GF-D8 (cell line): ENCODE results near the gene CKS1B.

Experiments
- DNase-seq: peaks from one replicate; lab custom pipeline; 2025; lab: John Stamatoyannopoulos, UW

The CKS1B gene

GRCh38 chr1:154945962-154946850 lies 28.3 kb upstream of the CKS1B start:
- DNase-seq = no peak

- no peak for DNase-seq
These were observed 26.4 kb upstream of the CKS1B start for GRCh38 chr1:154948079-154948478.

- DNase-seq = no peak
These were observed 22.4 kb upstream of the CKS1B start for GRCh38 chr1:154951901-154952657.

DNA sequence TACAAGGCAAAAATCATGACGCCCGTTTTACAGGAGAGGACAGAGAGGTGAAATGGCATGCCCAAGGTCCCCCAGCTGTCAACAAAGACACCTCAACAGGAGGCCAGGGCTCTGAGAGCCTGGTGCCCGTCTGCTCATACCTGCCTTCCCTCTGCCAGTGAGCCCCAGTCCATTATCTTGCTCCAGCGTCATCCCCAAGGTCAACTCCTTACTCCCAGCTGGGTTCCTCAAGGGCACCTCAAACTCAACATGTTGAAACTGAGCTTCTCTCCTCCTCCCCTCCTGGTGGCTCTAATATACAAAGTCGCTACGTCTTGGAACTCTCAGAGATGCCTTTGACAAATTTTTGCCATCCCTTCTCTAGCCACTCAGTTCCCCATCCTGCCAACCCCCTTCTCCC lies 21.8 kb upstream of the CKS1B start:
- no peak for DNase-seq

- DNase-seq = no peak
These were observed 20.9 kb upstream of the CKS1B start for GRCh38 chr1:154953611-154954038.

DNA sequence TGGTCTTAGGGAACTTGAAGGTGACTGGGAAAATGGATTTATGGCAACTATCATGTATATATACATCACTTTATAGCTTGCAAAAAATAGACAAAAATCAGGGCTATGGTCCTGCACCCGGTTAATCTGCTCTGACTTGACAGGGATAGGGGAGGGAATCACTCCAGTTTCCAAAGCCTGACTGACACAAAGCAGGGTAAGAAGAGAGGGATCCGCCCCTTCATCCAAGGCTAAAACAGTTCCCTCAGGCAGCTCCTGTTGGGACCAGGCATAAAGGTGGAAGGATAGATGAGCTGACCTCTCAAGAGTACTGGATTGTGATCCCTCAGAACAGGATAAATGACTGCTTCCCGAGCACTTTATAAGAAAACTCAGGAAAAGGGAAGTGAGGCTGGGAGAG lies 19.9 kb upstream of the CKS1B start:
- no peak for DNase-seq

GRCh38 chr1:154955039-154955717 lies 19.3 kb upstream of the CKS1B start:
- DNase-seq = peak; percentile 39

DNA sequence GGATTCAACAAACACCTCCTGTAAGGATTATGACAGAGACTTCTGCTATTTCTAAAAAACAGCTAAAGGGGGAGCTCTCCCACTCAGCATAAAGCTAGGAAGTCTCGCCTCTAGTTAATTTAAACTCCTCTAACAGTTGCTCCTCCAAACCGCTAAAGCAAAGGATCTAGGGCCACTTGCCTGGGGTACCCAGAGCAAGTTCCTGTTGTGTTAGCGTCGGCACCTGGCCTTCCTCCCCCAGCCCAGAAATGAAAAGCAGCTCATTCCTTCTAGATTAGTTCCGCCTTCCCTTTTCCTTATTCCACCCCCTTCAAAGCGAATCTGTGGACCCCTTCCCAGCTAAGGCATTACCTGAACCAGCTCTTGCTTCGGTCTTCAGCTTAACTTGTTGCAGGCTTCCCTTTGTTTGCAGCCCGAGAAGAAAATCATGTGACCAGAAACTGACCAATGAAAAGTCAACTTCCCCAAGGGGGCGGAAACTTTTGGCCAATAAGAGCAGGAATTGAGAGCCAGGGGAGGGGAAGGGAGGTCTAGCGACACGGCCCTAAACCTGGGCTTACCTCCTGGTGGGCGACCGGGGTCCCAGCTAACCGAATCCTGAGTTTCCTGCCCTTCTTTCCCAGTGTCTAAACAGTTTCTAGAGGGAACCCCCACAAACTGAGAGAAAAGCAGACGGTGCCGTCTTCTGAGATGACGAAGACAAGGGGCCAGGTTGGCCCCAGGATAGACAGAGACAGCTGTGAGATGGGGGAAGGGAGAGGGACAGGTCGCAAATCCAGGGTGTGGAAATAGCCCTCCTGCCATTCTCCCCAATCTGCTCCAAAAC lies 18.6 kb upstream of the CKS1B start, which contains the start of gene PBXIP1:
TSS of gene PBXIP1 (minus strand) at position 382 of the 826 bp plus-strand sequence. CDS start 2,378 bp downstream, outside the sequence.
- peak; percentile 77 for DNase-seq

GRCh38 chr1:154956544-154956941 lies 17.9 kb upstream of the CKS1B start:
- DNase-seq = no peak

DNA sequence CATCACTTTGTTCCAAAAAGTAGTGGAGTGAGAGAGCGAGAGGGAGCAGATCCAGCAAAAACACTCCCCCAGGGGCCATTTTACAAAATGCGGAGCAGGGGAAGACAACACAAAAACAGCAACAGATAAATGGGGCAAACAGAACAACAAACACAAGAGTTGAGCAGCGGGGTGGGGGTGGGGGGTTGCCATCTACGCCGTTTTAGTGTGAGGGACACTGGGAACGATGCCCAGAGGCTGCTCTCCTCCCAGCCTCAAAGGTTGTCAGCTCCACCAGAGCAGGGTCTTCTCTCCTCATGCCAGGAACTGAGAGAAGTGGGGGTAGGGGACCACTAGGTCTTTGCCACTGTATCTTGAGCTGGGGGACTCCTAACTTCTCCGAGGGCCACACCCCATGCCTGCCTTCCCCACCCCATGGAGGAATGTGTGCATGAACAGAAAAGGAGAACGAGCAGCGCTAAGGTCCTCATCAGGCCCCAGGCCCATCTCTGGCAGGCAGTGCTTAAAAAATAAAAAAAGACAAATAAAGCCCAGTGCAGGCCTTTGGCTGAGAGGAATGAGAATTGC lies 17.3 kb upstream of the CKS1B start:
- no peak for DNase-seq

- DNase-seq = no peak
These were observed 16.4 kb upstream of the CKS1B start for GRCh38 chr1:154958036-154958435.

GRCh38 chr1:154958681-154959425 lies 15.6 kb upstream of the CKS1B start:
- no peak for DNase-seq

DNA sequence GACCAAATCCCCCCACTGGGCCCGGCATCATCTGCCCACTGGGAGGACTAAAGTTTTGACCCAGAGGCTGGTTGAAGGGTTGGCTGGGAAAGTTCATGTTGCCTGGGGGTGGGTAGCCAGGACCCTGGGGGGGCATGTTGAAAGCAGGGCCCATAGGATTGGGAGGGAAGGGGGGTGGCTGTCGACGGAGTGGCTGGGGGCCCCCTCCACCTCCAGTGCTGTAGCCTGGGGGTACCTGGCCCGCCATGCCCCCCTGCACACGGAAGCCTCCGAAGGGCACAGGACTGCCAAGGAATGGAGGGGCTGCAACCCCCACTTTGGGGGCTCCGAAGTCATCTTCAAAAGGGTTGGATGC lies 15.1 kb upstream of the CKS1B start:
- DNase-seq = no peak

GRCh38 chr1:154960446-154961136 lies 13.9 kb upstream of the CKS1B start:
- DNase-seq = peak; percentile 3

DNA sequence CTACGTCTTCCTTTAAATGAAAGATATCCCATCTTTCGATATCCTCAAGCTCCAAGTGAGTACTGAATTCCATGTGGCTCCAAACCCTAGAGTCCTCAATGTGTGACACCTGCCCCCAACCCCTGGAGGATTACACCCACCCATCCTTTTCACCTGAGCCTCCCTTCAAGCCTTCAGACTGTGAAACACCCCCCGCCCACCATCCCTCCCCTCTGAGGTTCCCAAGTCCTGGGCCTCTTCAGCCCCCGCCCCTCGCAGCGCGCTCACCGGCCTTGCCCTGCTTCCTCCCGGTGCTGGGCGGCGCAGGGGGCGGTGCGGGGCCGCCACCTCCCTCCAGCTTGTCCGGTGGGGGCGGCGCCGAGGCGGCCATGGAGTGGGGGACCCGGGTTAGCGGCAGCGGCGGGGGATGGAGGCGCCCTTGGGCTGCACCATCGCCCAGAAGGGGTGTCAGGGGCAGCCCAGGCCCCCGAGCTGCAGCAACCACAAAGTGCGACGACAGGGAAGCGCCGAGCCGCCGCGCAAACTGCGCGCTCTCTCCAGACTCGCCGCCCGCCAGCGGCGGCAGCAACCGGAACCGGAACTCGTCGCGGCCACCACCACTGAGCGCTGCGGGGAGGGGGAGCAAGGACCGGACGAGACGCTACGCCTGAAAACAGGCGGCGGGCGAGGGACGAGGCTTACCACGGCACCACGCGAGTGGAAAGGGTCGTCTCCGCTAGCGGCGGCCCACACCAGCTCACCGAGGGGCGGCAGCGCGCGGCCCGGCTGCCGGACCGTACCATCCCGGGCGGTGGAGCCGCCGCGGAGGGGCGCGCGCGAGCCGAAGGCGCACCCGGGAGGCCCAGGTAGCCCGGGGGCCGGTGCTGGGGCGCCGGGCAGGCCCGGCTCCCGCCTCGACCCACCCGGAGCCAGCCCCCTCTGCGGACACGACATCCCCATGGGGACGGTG lies 13.0 kb upstream of the CKS1B start, which contains the start of gene PYGO2:
TSS of gene PYGO2 (minus strand) at position 576 of the 949 bp plus-strand sequence. CDS start at position 370, 206 bp downstream.
- peak; percentile 56 for DNase-seq

DNA sequence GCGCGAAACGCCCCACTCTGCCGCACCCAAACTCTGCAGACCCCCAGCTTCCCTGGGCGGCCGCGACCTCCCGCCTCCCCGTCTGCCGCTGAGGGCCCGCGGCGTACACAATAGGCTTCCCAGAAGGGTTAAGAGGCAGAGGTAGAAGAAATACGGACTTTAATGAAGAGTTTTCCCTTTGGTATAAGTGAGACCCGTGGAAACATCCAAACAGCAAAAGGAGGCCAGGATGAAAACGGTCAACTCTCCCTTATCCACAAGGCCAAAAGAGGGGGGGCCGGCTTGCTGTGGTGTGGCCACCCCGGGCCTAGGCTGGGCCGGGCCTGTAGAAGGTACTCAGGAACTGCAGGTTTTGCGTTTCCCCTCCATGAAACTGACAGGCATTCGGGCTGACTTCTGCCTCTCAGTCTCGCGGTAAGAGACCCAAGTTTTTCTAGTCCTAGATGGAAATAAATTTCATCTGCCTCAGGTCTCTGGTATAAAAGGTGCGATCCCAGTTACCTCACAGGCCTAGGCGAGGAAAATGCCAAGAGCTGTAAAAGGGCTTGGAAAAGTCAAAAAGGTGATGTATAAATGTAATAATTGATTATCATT lies 12.2 kb upstream of the CKS1B start:
- DNase-seq = peak; percentile 8

GRCh38 chr1:154962795-154963330 lies 11.6 kb upstream of the CKS1B start:
- no peak for DNase-seq

DNA sequence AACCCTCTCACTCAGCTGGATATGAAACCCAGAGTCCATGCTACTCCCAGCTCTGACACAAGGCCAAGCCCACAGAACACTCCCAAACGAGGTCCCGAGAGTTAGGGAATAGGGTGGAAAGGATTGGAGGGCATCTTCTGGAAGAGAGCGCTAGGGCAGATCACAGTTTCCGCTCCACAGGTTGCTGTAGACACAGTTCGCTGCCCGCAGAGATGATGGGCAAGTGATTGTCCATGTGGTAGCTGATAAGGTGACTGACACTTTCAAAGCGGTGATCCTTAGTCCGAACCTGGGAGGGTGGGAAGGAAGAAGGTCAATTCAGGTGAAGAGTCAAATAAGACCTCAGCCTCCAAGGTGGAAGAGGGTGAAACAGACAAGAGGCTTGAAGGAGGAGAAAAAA lies 10.8 kb upstream of the CKS1B start:
- DNase-seq = no peak
